GM10248 (cell line): ENCODE measurements around the gene CHAD.

Source experiments
- CTCF ChIA-PET: fragments of 300-600 bp; sonication (Branson Sonifier 250); formaldehyde crosslinking; extraction: SDS; loops from one replicate; lab custom pipeline; 2021; ENCODE audit warnings: antibody characterized with exemption; lab: Yijun Ruan, JAX
- POLR2A ChIA-PET: fragments of 350-650 bp; sonication (Branson Sonifier 250); formaldehyde crosslinking; extraction: SDS; loops from one replicate; lab custom pipeline; 2020; ENCODE audit warnings: antibody characterized with exemption; lab: Yijun Ruan, JAX
- DNase-seq: peaks from one replicate; pipeline ENCODE4 v3.0.0; 2012; ENCODE audit errors: extremely low spot score
- TF ChIP-seq, protein P1 (sequence below): IDR thresholded peaks from 2 replicates; pipeline ENCODE4 v1.5.1; 2012; ENCODE audit warnings: mild to moderate bottlenecking, low read depth; ENCODE audit errors: extremely low read depth, missing control alignments, control extremely low read depth

Gene CHAD

DNA sequence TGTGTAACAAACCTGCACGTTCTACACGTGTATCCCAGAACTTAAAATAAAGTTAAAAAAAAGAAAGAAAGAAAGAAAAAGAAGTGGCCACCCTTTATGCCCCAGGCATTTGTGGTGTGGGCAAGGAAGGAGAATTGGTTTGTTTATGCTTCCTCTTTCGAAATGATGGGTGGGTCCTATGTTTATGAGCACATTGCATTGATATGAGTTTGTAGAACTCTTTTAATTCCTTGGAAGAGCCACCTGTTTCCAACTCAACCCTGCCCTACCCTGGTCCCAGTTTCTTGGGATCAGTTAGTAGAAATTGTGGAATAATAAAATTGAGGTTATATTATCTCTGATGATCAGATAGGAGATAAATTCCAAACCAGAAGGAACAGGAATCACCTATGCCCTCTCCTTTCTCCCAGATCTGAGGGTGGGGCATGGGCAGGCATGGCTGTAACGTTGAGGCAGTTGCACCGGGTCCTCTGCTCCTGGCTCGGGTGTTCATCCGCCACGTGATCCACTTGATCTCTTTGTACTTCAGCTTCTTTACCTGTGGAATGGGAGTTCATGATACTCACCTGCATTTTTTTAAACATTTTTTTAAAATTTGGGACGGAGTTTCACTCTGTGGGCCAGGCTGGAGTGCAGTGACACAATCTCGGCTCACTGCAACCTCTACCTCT, 15.9 kb downstream of the CHAD start:
- POLR2A ChIA-PET, result no interaction called here
- TF ChIP-seq, protein P1, sequence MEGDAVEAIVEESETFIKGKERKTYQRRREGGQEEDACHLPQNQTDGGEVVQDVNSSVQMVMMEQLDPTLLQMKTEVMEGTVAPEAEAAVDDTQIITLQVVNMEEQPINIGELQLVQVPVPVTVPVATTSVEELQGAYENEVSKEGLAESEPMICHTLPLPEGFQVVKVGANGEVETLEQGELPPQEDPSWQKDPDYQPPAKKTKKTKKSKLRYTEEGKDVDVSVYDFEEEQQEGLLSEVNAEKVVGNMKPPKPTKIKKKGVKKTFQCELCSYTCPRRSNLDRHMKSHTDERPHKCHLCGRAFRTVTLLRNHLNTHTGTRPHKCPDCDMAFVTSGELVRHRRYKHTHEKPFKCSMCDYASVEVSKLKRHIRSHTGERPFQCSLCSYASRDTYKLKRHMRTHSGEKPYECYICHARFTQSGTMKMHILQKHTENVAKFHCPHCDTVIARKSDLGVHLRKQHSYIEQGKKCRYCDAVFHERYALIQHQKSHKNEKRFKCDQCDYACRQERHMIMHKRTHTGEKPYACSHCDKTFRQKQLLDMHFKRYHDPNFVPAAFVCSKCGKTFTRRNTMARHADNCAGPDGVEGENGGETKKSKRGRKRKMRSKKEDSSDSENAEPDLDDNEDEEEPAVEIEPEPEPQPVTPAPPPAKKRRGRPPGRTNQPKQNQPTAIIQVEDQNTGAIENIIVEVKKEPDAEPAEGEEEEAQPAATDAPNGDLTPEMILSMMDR, result no peak
- DNase-seq, result peak; percentile 50
- CTCF ChIA-PET, result interaction anchor here (1.0 to 1.9 kb wide), 4 partner anchors 21 to 174 kb away, joined by 3 to 5 read pairs (median 4); no protein-coding TSS in a partner anchor

DNA sequence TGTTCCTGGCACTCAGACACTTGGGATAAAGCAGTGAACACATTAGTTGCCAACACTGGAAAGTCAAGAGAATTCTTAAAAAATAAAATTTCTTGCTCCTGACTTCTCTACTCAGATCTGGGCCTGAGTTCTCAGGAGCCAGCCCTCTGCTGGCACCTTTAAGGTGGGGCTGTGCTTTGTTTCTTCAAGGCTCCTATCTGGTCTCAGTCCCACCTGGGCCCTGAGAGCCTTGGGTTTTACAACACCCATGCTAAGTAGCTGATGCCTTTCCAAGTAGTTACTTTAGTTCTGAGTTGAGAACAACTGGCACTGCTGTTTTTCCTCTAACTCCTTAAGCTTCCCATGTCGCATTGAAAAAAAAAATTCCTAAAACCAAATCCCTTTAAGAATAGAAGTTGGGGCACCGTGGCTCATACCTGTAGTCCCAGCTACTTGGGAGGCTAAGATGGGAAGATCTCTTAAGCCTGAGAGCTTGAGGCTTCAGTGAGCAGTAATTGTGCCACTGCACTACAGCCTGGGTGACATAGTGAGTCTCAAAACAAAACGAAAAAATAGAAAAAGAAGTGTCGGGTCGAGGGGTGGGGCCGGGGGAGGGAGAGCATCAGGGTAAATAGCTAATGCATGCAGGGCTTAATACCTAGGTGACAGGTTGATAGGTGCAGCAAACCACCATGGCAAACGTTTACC, 16.6 kb downstream of the CHAD start:
- POLR2A ChIA-PET, result no interaction called here
- TF ChIP-seq, protein P1, result no peak
- CTCF ChIA-PET, result interaction anchor here (1.4 to 1.9 kb wide), 2 partner anchors 22 to 30 kb away, joined by 4 to 5 read pairs; no protein-coding TSS in a partner anchor
- no peak for DNase-seq

DNA sequence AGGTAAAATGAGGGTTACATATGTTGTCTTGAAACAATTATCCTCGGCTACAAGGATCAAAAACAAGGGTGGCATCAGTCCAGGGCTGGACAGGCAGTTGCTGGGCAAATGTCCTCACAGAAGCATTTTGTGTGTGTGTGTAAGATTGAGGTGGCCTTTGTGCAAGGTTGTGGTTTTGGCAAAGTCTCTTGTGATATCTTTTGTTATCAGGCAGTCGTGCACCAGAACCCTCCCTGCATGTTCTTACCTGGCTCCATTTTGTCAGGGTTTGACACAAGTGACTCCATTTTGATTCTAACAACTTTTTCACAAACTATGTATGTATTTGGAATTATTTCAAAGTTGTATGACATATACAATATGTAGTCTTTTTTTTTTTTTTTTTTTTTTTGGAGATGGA, 20.0 kb downstream of the CHAD start:
- DNase-seq, result no peak
- TF ChIP-seq, protein P1, result no peak
- CTCF ChIA-PET, result no interaction called here
- POLR2A ChIA-PET, result no interaction called here

DNA sequence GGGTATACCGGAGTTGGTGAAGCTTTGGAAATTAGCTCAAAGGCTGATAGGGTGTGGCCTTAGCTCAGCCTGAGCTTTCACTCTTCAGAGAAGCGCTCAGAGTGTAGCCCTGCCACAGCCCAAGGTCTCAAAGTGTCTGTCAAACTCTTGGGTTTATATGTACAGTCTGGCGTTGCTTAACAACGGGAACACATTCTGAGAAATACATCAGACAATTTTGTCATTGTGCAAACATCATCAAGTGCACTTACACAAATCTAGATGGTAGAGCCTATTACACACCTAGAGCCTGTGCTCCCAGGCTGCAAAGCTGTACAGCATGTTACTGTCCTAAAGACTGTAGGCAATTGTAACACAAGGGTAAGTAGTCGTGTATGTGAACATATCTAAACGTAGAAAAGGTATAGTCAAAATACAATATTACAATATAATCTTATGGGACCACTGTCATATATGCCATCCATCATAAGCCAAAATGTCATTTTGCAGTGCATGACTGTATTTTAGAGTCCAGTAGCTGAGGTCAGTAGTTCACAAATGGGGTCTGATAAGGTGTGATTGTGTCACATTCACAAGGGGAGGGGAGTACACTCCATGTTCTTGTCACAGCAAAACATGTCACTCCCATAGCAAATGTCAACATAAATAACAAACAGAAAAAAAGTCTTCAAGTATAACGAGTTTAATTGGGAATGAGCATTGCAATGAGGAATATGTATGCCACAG, 20.6 kb downstream of the CHAD start:
- CTCF ChIA-PET, result no interaction called here
- POLR2A ChIA-PET, result no interaction called here
- no peak for DNase-seq
- TF ChIP-seq, protein P1, result no peak

DNA sequence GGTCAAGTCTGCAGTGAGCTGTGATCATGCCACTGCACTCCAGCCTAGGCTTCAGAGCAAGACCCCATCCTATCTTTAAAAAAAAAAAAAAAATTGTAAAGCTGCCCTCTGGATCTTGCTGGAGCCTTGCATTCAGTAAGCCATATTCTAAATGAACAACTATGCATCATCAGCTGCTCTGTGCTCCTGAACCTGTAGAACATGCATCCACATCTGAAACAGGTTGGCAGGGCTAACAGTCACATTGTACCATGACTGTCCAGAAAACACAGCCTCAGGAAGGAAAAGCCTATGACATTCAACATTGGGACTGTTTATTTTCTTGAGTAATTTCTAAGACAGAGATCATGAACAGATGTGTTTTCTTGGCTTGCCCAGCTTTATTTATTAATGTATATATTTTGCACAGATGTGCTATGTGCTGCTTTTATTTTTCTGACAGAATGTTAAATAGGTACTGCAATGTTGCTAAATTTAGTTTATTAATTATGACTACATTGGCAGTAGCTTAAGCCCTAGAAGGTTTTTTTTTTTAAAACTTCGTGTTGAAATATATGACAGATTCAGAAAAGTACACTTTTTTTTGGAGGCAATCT, 22.9 kb downstream of the CHAD start:
- ChIA-PET CTCF (interaction anchor here (2.0 kb wide), 1 partner anchor 10 kb away, joined by 6 read pairs; no protein-coding TSS in a partner anchor), POLR2A (no interaction called here)
- TF ChIP-seq, protein P1, result no peak
- no peak for DNase-seq
